Liver (tissue), 9 donors: ENCODE results near the gene DYNC1H1. TPM values are rescaled to one million over a fixed set of nuclear protein-coding genes. Genes with fewer than 3 reads are reported as not detected.

ENCODE experiments used
- DNase-seq: peaks from one replicate; pipeline ENCODE4 v3.0.0-alpha.2; 2017; ENCODE audit warnings: low spot score
- H3K27ac ChIP-seq, 2 donors: one replicate each; pipeline ENCODE4 v1.7.0; 2013; ENCODE audit warnings: inconsistent platforms in 2 of 2, low read length in 2 of 2, control low read depth in 1 of 2, low read depth in 1 of 2, mild to moderate bottlenecking in 1 of 2
- H3K27me3 ChIP-seq, 4 donors: one replicate each; pipeline versions ENCODE4 v1.6.1 to v1.7.0; 2013; ENCODE audit warnings: low read length in 3 of 4, inconsistent platforms in 1 of 4, mild to moderate bottlenecking in 1 of 4, moderate library complexity in 1 of 4; ENCODE audit not compliant: control insufficient read depth in 4 of 4, insufficient read depth in 4 of 4
- H3K36me3 ChIP-seq, 4 donors: one replicate each; pipeline versions ENCODE4 v1.6.1 to v1.7.0; 2013; ENCODE audit warnings: low read length in 3 of 4, mild to moderate bottlenecking in 3 of 4, low read depth in 1 of 4, moderate library complexity in 1 of 4; ENCODE audit not compliant: control insufficient read depth in 4 of 4, insufficient read depth in 3 of 4
- H3K4me1 ChIP-seq, 4 donors: one replicate each; pipeline versions ENCODE4 v1.6.1 to v1.7.0; 2013; ENCODE audit warnings: low read length in 3 of 4, mild to moderate bottlenecking in 3 of 4, moderate library complexity in 1 of 4; ENCODE audit not compliant: control insufficient read depth in 4 of 4, insufficient read depth in 4 of 4
- H3K4me3 ChIP-seq, 3 donors: one replicate each; pipeline versions ENCODE4 v1.6.1 to v1.7.0; 2013; ENCODE audit warnings: low read length in 3 of 3, control low read depth in 1 of 3, low read depth in 1 of 3, mild to moderate bottlenecking in 1 of 3
- H3K9ac ChIP-seq, 2 donors: one replicate each; pipeline ENCODE4 v1.7.0; 2013; ENCODE audit warnings: low read length in 2 of 2, mild to moderate bottlenecking in 2 of 2, moderate library complexity in 2 of 2, control low read depth in 1 of 2, low read depth in 1 of 2
- H3K9me3 ChIP-seq, 4 donors: one replicate each; pipeline versions ENCODE4 v1.6.1 to v1.7.0; 2013; ENCODE audit warnings: low read length in 3 of 4; ENCODE audit not compliant: control insufficient read depth in 4 of 4
- CTCF ChIP-seq: fragments of 150-350 bp; IDR thresholded peaks from 2 replicates; pipeline ENCODE4 v1.5.1; 2017; ENCODE audit warnings: improper control_type of control experiment, low read depth, low read length; ENCODE audit not compliant: missing input control
- EGR1 ChIP-seq, 2 donors: IDR thresholded peaks; 2 replicates each; pipeline ENCODE4 v1.6.1; 2016 to 2018; ENCODE audit warnings: antibody characterized with exemption in 2 of 2, low read depth in 2 of 2
- FOXA1 ChIP-seq: IDR thresholded peaks from 2 replicates; pipeline ENCODE4 v1.6.1; 2016; ENCODE audit warnings: antibody characterized with exemption
- FOXA2 ChIP-seq: IDR thresholded peaks from 2 replicates; pipeline ENCODE4 v1.6.1; 2016; ENCODE audit warnings: antibody characterized with exemption
- GABPA ChIP-seq, 2 donors: IDR thresholded peaks in 1 of 2; conservative IDR thresholded peaks in 1 of 2; 2 replicates each; pipeline ENCODE4 v1.6.1; 2016; ENCODE audit warnings: antibody characterized with exemption in 2 of 2, mild to moderate bottlenecking in 1 of 2, moderate library complexity in 1 of 2
- HNF4A ChIP-seq, 2 donors: conservative IDR thresholded peaks; 2 replicates each; pipeline ENCODE4 v1.6.1; 2016; ENCODE audit warnings: antibody characterized with exemption in 2 of 2, mild to moderate bottlenecking in 2 of 2
- HNF4G ChIP-seq: IDR thresholded peaks from 2 replicates; pipeline ENCODE4 v1.6.1; 2016; ENCODE audit warnings: antibody characterized with exemption
- JUND ChIP-seq, 2 donors: IDR thresholded peaks; 2 replicates each; pipeline ENCODE4 v1.6.1; 2016; ENCODE audit warnings: antibody characterized with exemption in 2 of 2
- NR2F2 ChIP-seq: IDR thresholded peaks from 2 replicates; pipeline ENCODE4 v1.6.1; 2016; ENCODE audit warnings: antibody characterized with exemption
- RAD21 ChIP-seq, 2 donors: IDR thresholded peaks; 2 replicates each; pipeline ENCODE4 v1.6.1; 2016; ENCODE audit warnings: antibody characterized with exemption in 2 of 2, mild to moderate bottlenecking in 2 of 2
- RXRA ChIP-seq, 2 donors: IDR thresholded peaks; 2 replicates each; pipeline ENCODE4 v1.6.1; 2017 to 2018; ENCODE audit warnings: antibody characterized with exemption in 2 of 2, mild to moderate bottlenecking in 1 of 2
- SP1 ChIP-seq: IDR thresholded peaks from 2 replicates; pipeline ENCODE4 v1.6.1; 2018; ENCODE audit warnings: antibody characterized with exemption, mild to moderate bottlenecking
- TAF1 ChIP-seq: conservative IDR thresholded peaks from 2 replicates; pipeline ENCODE4 v1.6.1; 2016; ENCODE audit warnings: antibody characterized with exemption, mild to moderate bottlenecking
- ZBTB33 ChIP-seq: IDR thresholded peaks from 2 replicates; pipeline ENCODE4 v1.6.1; 2016; ENCODE audit warnings: antibody characterized with exemption
- whole genome bisulfite sequencing: extraction: QIAGEN DNeasy Blood & Tissue Kit; methylation state at CpG from one replicate; pipeline ENCODE4 v1.1.7; 2013; 5-methylcytosine and 5-hydroxymethylcytosine counted together
- polyA plus RNA-seq, 2 donors: library from polyadenylated mRNA; stranded (reverse) in 1 of 2; unstranded in 1 of 2; fragments of 200-250 nt in 1 of 2; fragments of >200 nt in 1 of 2; fragmentation: Nextera tagmentation in 1 of 2; extraction: Ambion mirVana in 1 of 2; gene quantifications; one replicate each; pipeline versions ENCODE4 v1.2.1 to v1.2.3, GENCODE V29; 2013 to 2015
- total RNA-seq, 2 donors: library from RNA; depleted of rRNA; stranded (reverse); fragments of >200 nt; gene quantifications; one replicate each; pipeline ENCODE4 v1.2.3, GENCODE V29; 2014
- TF ChIP-seq, protein P1 (sequence below): IDR thresholded peaks from 2 replicates; pipeline ENCODE4 v1.6.1; 2016; ENCODE audit warnings: antibody characterized with exemption
- TF ChIP-seq, protein P2 (sequence below): IDR thresholded peaks from 2 replicates; pipeline ENCODE4 v1.6.1; 2016; ENCODE audit warnings: antibody characterized with exemption, mild to moderate bottlenecking
- donor health status: healthy.
- donor health status: healthy.
- donor health status: healthy.
- donor health status: healthy.
- donor health status: healthy.

DYNC1H1 gene
- total and polyA plus RNA-seq, 4 donors: 50.3 to 201 (median 82.6) TPM

DNA sequence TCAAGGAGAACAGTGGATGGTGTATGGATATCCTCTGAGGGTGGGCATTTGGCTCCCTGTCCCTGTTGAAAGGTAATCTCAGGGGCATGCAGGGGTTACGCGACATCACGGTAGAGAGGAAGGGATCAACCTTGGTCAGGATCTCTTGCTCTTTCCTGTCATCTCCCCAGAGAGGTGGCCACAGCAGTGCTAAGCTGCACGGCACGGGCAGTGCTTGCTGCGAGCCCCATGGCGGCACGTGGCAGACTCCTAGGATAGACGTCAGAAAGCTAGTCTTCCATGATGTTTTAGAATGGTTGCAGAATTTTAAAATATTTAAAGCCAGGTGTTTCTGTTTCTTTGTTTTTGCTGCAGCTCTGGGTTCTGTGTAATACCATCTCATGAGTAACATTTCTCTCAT, 41.0 kb downstream of the DYNC1H1 start:
- DNase-seq: no peak
- Histone ChIP-seq H3K4me3 (no peak overlapping the region), H3K36me3 (peaks cover 27 to 90% (median 80%) of the 10 kb centered on the region in 4 donors), H3K4me1 (no peaks in the 10 kb centered on the region), H3K9ac (no peak overlapping the region), H3K27me3 (no peaks in the 10 kb centered on the region), H3K27ac (no peak overlapping the region), H3K9me3 (no peaks in the 10 kb centered on the region)
- TF ChIP-seq HNF4G (no peak), EGR1 (IDR thresholded peaks at IDR 0.05; ENCODE audit: low read depth in 2 of 2) (no peak), SP1 (no peak), FOXA2 (no peak), CTCF (no peak), JUND (IDR thresholded peaks at IDR 0.05) (no peak), ZBTB33 (no peak), RXRA (IDR thresholded peaks at IDR 0.05) (no peak), HNF4A (conservative IDR thresholded peaks at IDR 0.05) (no peak), NR2F2 (no peak), TAF1 (no peak)
- TF ChIP-seq, protein P1, sequence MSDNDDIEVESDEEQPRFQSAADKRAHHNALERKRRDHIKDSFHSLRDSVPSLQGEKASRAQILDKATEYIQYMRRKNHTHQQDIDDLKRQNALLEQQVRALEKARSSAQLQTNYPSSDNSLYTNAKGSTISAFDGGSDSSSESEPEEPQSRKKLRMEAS: no peak
- TF ChIP-seq, protein P2, sequence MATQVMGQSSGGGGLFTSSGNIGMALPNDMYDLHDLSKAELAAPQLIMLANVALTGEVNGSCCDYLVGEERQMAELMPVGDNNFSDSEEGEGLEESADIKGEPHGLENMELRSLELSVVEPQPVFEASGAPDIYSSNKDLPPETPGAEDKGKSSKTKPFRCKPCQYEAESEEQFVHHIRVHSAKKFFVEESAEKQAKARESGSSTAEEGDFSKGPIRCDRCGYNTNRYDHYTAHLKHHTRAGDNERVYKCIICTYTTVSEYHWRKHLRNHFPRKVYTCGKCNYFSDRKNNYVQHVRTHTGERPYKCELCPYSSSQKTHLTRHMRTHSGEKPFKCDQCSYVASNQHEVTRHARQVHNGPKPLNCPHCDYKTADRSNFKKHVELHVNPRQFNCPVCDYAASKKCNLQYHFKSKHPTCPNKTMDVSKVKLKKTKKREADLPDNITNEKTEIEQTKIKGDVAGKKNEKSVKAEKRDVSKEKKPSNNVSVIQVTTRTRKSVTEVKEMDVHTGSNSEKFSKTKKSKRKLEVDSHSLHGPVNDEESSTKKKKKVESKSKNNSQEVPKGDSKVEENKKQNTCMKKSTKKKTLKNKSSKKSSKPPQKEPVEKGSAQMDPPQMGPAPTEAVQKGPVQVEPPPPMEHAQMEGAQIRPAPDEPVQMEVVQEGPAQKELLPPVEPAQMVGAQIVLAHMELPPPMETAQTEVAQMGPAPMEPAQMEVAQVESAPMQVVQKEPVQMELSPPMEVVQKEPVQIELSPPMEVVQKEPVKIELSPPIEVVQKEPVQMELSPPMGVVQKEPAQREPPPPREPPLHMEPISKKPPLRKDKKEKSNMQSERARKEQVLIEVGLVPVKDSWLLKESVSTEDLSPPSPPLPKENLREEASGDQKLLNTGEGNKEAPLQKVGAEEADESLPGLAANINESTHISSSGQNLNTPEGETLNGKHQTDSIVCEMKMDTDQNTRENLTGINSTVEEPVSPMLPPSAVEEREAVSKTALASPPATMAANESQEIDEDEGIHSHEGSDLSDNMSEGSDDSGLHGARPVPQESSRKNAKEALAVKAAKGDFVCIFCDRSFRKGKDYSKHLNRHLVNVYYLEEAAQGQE: no peak
- 94% methylated on average over 9 of the region's 9 CpGs for WGBS

DNA sequence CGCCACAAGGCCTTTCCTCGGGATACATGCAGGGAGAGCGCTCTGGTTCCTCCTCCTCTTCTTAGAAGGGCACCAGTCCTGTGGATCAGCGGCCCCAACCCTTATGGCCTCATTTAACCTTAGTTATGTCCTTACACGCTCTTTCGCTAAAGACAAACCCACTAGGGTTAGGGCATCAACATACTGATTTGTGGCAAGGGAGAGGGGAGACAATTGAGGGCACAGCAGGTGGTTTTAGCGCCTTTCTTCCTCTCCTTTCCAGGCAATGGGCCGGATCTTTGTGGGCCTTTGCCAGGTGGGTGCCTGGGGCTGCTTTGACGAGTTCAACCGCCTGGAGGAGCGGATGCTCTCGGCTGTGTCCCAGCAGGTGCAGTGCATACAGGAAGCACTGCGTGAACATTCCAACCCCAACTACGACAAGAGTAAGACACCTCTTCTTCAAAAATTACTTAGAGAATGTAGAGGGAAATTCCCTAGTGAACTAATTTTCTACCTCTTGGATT, 43.6 kb downstream of the DYNC1H1 start:
- no peak overlapping the region for H3K9ac ChIP-seq
- H3K4me3 ChIP-seq: no peak overlapping the region
- TF ChIP-seq EGR1 (IDR thresholded peaks at IDR 0.05; ENCODE audit: low read depth in 2 of 2) (no peak), GABPA (IDR thresholded peaks at IDR 0.05 in 1 of 2, conservative IDR thresholded peaks at IDR 0.05 in 1 of 2) (no peak), RXRA (IDR thresholded peaks at IDR 0.05) (no peak), TAF1 (no peak), HNF4G (no peak), SP1 (no peak), FOXA1 (no peak), JUND (IDR thresholded peaks at IDR 0.05) (no peak), FOXA2 (no peak), NR2F2 (no peak), RAD21 (IDR thresholded peaks at IDR 0.05) (no peak)
- TF ChIP-seq, protein P1: no peak
- TF ChIP-seq, protein P2: no peak
- DNase-seq: no peak
- H3K36me3 ChIP-seq: peaks cover 27 to 91% (median 86%) of the 10 kb centered on the region in 4 donors
- H3K9me3 ChIP-seq: no peaks in the 10 kb centered on the region
- H3K27me3 ChIP-seq: no peaks in the 10 kb centered on the region
- no peaks in the 10 kb centered on the region for H3K4me1 ChIP-seq
- H3K27ac ChIP-seq: no peak overlapping the region
- WGBS: 96% methylated on average over 14 of the region's 14 CpGs
